ENCODE measurements around the gene SCUBE2.
"Not testable (repeated sequence)": the region's sequence is repeated elsewhere in the genome, so short reads cannot be mapped to it uniquely, and the experiment has no call there.

- TF ChIP-seq POLR2A, POLR2AphosphoS5 (IDR thresholded peaks at IDR 0.05): not testable (repeated sequence)
- TF ChIP-seq, protein P1, sequence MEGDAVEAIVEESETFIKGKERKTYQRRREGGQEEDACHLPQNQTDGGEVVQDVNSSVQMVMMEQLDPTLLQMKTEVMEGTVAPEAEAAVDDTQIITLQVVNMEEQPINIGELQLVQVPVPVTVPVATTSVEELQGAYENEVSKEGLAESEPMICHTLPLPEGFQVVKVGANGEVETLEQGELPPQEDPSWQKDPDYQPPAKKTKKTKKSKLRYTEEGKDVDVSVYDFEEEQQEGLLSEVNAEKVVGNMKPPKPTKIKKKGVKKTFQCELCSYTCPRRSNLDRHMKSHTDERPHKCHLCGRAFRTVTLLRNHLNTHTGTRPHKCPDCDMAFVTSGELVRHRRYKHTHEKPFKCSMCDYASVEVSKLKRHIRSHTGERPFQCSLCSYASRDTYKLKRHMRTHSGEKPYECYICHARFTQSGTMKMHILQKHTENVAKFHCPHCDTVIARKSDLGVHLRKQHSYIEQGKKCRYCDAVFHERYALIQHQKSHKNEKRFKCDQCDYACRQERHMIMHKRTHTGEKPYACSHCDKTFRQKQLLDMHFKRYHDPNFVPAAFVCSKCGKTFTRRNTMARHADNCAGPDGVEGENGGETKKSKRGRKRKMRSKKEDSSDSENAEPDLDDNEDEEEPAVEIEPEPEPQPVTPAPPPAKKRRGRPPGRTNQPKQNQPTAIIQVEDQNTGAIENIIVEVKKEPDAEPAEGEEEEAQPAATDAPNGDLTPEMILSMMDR (IDR thresholded peaks at IDR 0.05) = not testable (repeated sequence)
Observed at GRCh38 chr11:9098455-9098854, 7.1 kb upstream of the SCUBE2 start.
